ENCODE measurements around the gene ALKBH7.
"Not testable (repeated sequence)": the region's sequence is repeated elsewhere in the genome, so short reads cannot be mapped to it uniquely, and the experiment has no call there.

ALKBH7 gene

GRCh38 chr19:6400062-6400944, 27.7 kb downstream of the ALKBH7 start:
- DNase-seq (ENCODE audit: low read depth in 3 of 3): not testable (repeated sequence)

GRCh38 chr19:6402058-6402457, 29.5 kb downstream of the ALKBH7 start:
- DNase-seq (ENCODE audit: low read depth in 3 of 3): no peak

- no peak for DNase-seq (ENCODE audit: low read depth in 3 of 3)
Observed at GRCh38 chr19:6402837-6403608, 30.4 kb downstream of the ALKBH7 start.

DNA sequence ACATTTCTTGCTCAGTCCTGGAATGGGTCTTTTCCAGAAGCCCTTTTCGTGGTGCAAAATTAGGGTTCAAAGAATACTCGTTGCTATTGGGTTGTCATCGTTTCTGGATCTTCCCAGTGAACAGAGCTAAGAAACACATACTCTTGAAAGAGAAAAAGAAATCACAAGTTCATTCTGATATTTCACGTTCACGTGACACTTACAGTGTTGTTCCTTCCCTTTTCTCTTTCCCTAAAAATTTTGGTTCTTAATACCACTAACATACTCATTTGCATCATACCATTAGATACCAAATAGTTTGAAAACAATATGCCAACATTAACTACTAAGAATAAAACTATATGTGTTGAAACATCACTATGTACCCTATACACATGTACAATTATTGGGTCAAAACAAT, 33.8 kb downstream of the ALKBH7 start:
- no peak for DNase-seq (ENCODE audit: low read depth in 3 of 3)

DNA sequence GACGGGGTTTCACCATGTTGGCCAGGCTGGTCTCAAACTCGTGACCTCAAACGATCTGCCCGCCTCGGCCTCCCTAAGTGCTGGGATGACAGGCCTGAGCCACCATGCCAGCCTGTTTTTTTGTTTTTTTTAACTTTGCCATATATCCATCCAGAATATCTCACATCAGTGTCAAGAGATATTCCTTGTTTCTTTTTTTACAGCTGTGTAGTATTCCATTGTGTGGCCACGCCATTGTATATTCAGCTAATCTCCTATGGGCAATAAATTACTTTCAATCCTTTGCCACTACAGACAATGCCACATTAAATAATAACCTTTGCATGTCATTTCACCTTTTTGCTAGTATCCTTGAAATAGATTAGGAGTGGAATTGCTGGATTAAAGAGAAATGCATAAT, 36.8 kb downstream of the ALKBH7 start:
- no peak for DNase-seq (ENCODE audit: low read depth in 3 of 3)

GRCh38 chr19:6412061-6412446, 39.5 kb downstream of the ALKBH7 start:
- no peak for DNase-seq (ENCODE audit: low read depth in 3 of 3)

DNA sequence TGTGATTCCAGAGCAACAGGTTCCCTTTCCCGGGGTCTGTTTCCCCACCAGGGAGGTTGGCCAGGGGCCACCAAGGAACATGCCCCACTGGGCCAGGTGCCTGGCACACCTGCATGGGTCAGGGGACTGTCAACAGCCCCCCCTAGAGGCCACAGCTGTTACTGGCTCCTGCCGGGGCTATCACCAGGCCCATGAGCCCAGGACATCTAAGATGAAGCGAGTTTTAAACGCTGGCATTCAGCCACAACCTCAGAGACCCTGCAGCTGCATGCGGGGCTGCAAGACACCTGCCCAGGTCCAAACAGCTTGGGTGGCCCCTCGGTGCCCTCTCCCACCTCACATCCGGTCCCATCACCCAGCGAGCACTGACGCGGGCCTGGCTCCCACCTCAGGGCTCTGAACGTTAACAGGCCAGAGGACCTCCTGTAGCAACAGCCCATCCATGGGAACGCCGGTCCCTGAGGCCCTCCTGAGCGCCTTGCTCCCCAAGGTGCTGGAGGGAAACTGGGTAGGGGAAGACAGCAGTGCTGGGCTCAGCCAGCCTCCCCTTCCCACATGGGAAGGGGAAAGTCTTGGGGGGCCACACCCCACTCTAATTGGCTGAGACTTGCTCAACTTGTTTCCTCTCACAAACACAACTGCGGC, 40.0 kb downstream of the ALKBH7 start:
- peak in 2 of 3 experiments; percentile 35 to 54 for DNase-seq (ENCODE audit: low read depth in 3 of 3)

DNA sequence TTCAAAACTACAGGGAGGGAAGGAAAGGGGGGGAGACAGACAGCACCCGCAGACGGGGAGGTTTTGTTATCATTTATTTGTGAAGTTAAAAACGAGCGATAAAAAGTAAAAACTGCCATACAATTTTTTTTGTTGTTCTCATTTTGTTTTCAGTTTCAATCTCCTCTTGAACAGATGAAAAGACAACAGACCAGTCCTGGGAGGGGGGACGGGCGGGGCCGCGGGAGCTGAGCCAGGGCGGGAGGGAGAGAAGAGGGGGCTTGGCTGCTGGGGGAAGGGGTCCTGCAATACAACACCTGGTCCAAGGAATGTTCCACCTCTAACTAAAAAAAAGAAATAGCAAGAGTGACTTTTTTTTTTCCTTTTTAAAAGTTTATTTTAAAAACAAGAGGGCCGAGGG, 40.7 kb downstream of the ALKBH7 start:
- no peak for DNase-seq (ENCODE audit: low read depth in 3 of 3)

DNA sequence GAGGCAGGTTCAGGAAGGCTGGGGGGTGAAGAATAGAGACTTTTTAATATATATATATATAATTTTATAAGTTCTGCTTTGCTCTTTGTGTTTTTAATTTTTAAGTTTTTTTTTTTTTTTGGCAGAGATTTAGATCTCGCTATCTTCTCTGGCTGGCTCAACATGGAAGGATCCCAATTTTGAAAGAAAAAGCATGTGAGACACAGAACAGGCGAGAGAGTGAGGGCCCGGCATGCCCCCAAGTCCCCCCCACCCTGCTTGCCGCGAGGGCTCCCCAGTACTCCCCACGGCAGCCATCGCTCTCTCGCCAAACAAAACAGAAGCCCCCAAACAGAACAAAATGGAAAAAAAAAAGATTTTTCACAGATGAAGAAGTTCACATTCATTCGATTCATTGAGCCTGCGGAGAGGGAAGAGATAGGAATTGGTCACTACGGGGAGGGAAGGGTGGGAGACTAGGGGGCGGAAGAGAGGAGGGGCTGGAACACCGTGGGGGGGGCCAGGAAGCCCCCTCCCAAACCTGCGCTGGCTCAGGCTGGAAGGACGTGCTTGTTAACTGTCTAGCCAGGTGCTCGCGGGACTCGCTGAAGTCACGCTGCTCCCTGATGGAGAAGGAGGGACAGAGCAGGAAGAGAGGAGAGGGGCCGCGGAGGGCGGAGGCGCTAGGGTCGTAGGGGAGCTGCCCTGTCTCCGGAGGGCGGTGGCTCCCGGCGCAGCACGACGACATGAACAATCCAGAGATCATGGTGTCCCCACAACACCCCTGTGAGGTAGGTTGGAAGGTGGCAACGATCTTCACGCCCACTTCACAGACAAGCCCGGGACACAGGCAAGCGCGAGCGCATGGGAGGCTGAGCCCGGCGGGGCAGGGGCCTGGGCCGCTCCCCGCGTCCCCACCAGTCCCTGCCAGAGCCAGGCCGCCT, 41.4 kb downstream of the ALKBH7 start:
- no peak for DNase-seq (ENCODE audit: low read depth in 3 of 3)

DNA sequence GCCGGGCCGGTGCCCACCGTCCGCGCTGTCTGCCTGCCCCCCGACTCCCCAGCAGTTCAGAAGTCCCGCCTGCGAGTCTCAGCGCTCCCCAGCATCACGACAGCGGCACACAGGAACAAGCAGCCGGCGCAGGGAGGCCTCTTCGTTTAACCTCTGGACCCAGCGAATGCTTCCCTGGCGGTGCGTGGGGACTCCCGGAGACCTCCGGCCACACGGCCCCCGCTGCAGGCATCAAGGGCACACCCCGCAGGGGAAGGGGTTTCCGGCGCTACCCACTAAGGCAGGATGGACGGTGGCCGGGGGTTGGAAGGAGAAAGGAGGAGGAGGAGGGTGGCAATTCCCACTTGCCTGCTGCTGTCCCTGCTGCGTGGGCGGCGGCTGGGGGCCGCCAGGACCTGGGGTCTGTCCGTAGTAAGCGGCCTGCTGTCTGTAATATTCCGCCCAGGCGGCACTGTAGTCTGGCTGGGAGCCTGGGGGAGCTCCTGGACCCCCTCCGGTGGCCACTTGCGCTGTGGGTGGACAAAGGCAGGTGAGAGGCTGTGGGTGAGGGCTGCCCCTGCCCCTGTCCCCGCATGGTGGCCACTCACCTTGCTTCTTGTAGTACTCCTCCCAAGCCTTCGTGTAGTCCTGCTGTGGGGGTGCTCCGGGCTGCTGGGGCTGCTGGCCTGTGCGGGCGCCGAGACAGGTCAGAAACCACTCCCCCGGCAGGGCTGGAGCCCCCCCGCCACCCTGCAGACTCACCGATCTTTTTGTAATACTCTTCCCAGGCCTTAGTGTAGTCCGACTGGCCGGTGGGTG, 42.4 kb downstream of the ALKBH7 start:
- no peak for DNase-seq (ENCODE audit: low read depth in 3 of 3)

DNA sequence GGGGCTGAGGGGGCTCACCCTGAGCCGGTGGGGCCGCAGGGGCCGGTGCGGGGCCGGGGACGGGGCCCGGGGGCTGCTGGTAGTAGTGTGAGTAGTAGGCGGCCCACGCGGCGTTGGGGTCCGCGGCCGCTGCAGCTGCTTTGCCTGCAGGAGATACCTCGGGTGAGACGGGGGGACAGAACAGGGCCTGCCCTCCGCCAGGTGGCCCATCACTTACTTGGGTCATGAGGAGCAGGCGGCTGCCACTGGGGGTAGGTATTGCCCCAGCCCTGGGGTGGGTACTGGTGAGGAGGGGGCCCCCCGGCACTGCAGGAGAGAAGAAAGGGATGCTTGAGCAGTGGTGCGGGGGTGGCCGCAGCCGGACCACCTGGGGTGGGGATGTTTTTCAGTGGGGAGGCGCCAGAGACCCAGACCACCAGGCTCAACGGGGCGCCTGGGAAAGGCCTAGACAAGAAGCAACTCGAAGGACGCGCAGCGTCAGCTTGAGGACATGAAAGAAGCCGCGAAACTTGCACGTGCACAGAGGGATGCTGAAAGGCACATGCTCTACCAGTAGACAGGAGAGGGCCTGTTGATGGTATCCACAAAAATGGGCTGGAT, 43.1 kb downstream of the ALKBH7 start:
- no peak for DNase-seq (ENCODE audit: low read depth in 3 of 3)

DNA sequence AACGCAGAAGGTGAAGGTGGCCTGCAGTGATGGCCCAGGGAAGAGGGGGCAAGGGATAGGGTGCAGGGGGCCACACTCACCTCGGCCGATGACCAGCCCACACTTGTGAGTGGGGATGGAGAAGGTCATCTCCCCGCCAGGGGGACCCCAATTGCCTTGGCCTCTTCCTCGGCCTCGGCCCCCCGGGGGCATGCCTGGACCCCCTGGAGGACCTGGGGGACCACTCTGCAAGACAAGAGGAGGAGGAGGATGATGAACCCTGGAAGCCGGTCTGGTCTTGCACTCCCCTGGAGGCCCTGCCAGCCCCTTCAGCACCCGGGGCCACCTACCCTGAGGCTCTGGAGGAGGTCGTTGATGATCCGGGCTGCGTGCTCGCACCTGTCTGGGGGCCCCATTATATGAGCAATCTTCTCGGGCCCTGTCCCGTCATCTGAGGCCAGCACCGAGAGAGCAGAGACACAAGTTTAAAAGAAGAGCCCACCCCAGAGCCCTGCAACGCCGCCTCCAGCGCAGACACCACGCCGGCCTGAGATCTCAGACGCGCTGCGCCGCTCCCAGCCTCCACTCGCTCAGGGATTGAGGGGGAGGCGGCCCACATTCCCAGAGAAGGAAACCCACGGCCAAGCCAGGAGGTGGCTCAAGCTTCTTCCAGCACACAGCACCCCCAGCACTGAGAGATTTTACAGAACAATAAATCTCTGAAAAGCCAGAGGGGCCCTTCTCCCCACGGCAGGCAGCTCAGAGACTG, 44.2 kb downstream of the ALKBH7 start:
- no peak for DNase-seq (ENCODE audit: low read depth in 3 of 3)

- DNase-seq (ENCODE audit: low read depth in 3 of 3): no peak
Observed at GRCh38 chr19:6417713-6418561, 45.3 kb downstream of the ALKBH7 start.

DNA sequence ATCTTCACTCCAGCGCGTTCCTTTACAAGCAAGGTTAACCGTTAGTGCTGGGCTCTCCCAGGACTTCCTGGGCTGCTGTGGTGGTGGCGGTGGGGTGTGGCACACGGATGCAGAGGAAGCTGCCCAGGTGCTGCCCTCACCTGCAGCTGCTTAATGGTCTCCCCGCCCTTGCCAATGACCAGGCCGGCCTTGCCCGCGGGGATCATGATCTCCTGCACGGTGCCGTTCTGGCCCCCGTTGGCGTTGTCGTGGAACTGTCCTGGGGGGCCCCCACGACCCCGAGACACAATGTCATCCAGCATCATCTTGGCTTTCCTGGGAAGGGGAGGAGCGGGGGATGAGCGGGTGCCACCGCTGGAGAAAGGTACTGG, 46.0 kb downstream of the ALKBH7 start:
- DNase-seq (ENCODE audit: low read depth in 3 of 3): no peak

GRCh38 chr19:6421075-6422014, 48.8 kb downstream of the ALKBH7 start:
- no peak for DNase-seq (ENCODE audit: low read depth in 3 of 3)

GRCh38 chr19:6423499-6424194, 51.1 kb downstream of the ALKBH7 start:
- DNase-seq (ENCODE audit: low read depth in 3 of 3): peak in 1 of 3 experiments; percentile 40

Data from stimulated activated CD4-positive, alpha-beta T cell treated with anti-CD3 and anti-CD28 coated beads, TNF-alpha, amount 100 ng/mL, for 24 hours (primary cell).